ENCODE data around the gene SKOR1. TPM values are rescaled to one million over a fixed set of nuclear protein-coding genes. Genes with fewer than 3 reads are reported as not detected.
A peak's percentile ranks its signal among the peaks of the same experiment; 100 is the strongest.

Gene SKOR1
- total and polyA plus RNA-seq, 7 donors, result 0.06 to 0.48 (median 0.13) TPM

DNA sequence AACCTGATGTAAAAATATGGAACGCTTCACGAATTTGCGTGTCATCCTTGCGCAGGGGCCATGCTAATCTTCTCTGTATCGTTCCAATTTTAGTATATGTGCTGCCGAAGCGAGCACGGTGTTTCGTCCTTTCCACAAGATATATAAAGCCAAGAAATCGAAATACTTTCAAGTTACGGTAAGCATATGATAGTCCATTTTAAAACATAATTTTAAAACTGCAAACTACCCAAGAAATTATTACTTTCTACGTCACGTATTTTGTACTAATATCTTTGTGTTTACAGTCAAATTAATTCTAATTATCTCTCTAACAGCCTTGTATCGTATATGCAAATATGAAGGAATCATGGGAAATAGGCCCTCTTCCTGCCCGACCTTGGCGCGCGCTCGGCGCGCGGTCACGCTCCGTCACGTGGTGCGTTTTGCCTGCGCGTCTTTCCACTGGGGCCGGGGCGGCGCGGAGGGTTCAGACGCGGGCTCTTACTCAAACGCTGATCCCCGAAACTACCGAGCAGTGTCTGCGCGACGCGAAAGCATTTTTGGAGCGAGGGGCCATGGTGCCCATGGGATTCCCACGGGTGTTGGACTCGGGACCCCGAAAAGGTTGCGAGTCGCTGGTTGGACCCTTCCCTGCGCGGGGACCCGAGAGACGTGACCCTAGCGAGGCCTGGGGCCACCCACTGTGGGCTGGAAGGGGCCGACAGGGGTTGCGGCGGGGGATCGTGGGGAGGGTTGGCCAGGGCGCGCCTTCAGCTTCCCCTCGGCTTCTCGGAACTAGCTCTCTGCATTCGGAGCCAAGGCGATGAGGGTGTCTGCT lies 14.8 kb downstream of the SKOR1 start, which contains the start of gene RNU6-1:
TSS of gene RNU6-1 (minus strand) at position 117 of the 820 bp plus-strand sequence.
- 0% methylated on average over 62 of the region's 62 CpGs for WGBS, 3 donors
- ATAC-seq (peak; percentile 93 to 95 (median 94)), DNase-seq (peak; percentile 95 to 97)
- Histone ChIP-seq H3K36me3 (ENCODE audit: insufficient read depth in 1 of 2, low read depth in 1 of 2) (no peaks in the 10 kb centered on the region), H3K9me3 (no peaks in the 10 kb centered on the region), H3K4me1 (peaks cover 14% of the 10 kb centered on the region), H3K27me3 (ENCODE audit: insufficient read depth in 3 of 3, low read length in 2 of 3) (peaks cover 0 to 7% (median 0%) of the 10 kb centered on the region in 3 donors), H3K27ac (peak within 1 kb of the TSS; percentile 94), H3K4me3 (peak within 1 kb of the TSS; percentile 83)
- TF ChIP-seq CTCF (IDR thresholded peaks at IDR 0.05), result no peak
- intact Hi-C loops (cut with DNase I), result loop anchor here (2.0 to 10.0 kb wide), 4 partner anchors 318 to 385 kb away; partner anchors contain the start of gene C15orf61 (in 1 of the 2)

- H3K27ac ChIP-seq, result peak overlapping the region; percentile 94
- ATAC-seq (peak in 2 of 4 donors; percentile 9 to 22), DNase-seq (no peak)
- peak overlapping the region; percentile 83 for H3K4me3 ChIP-seq
- H3K36me3 ChIP-seq (ENCODE audit: insufficient read depth in 1 of 2, low read depth in 1 of 2), result no peaks in the 10 kb centered on the region
- no peaks in the 10 kb centered on the region for H3K9me3 ChIP-seq
- 4 to 8% (median 7%) methylated on average over 16 to 17 of the region's 17 CpGs for WGBS, 3 donors
- intact Hi-C loops (cut with DNase I), result no loop called here
- H3K27me3 ChIP-seq (ENCODE audit: insufficient read depth in 3 of 3, low read length in 2 of 3), result no peaks in the 10 kb centered on the region
- peaks cover 14% of the 10 kb centered on the region for H3K4me1 ChIP-seq
- TF ChIP-seq CTCF (IDR thresholded peaks at IDR 0.05), result no peak
Observed at GRCh38 chr15:67840749-67841512, 15.6 kb downstream of the SKOR1 start.

DNA sequence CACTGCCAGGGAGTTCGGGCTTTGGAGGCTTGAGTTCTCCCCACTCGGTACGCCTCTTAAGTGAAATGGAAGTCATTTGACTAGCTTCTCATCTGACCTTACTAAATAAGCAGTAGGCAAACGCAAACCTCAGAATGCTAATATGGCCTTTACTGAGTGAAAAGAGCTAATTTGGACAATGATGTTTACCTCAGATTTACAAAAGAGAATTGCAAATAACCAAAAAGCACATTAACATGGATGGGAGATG lies 16.1 kb downstream of the SKOR1 start:
- Histone ChIP-seq H3K27ac (no peak overlapping the region), H3K36me3 (ENCODE audit: insufficient read depth in 1 of 2, low read depth in 1 of 2) (no peaks in the 10 kb centered on the region), H3K27me3 (ENCODE audit: insufficient read depth in 3 of 3, low read length in 2 of 3) (no peaks in the 10 kb centered on the region), H3K4me1 (peaks cover 11% of the 10 kb centered on the region), H3K4me3 (peak overlapping the region; percentile 83), H3K9me3 (no peaks in the 10 kb centered on the region)
- 34 to 40% (median 37%) methylated on average over 4 of the region's 4 CpGs for WGBS, 3 donors
- no peak for ATAC-seq
- no peak for TF ChIP-seq CTCF (IDR thresholded peaks at IDR 0.05)
- no peak for DNase-seq
- intact Hi-C loops (cut with DNase I), result no loop called here

DNA sequence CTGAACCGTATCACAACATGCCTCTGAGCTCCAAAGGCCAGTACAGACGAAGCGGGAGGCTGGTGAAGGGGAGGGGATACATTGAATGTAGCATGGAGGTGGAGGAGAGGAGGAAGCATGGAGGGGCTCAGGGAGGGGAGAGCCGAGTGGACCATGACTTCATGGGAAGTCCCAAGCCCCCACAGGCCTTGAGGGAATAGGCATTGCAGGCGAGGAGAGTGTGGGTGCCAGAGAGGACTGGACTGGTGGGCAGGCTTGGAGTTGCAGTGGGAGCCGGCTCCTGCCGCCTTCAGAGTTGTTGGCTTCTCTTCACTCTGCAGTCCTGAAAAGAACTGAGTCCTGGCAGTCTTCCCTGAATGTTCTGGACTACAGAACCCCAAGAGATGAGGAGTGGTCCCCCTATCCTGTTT lies 17.8 kb downstream of the SKOR1 start:
- Histone ChIP-seq H3K4me1 (peaks cover 11% of the 10 kb centered on the region), H3K4me3 (no peak overlapping the region), H3K27me3 (ENCODE audit: insufficient read depth in 3 of 3, low read length in 2 of 3) (no peaks in the 10 kb centered on the region), H3K9me3 (no peaks in the 10 kb centered on the region), H3K27ac (no peak overlapping the region), H3K36me3 (ENCODE audit: insufficient read depth in 1 of 2, low read depth in 1 of 2) (no peaks in the 10 kb centered on the region)
- TF ChIP-seq CTCF (IDR thresholded peaks at IDR 0.05), result no peak
- DNase-seq, result no peak
- intact Hi-C loops (cut with DNase I), result no loop called here
- no peak for ATAC-seq
- WGBS, 3 donors, result 85 to 93% (median 90%) methylated on average over 7 of the region's 7 CpGs
